Retina (tissue), 1 donor: ENCODE data around the gene NAV2.

Experiments
- DNase-seq: peaks from one replicate; pipeline ENCODE4 v3.0.0-alpha.2; 2016

NAV2 gene

DNA sequence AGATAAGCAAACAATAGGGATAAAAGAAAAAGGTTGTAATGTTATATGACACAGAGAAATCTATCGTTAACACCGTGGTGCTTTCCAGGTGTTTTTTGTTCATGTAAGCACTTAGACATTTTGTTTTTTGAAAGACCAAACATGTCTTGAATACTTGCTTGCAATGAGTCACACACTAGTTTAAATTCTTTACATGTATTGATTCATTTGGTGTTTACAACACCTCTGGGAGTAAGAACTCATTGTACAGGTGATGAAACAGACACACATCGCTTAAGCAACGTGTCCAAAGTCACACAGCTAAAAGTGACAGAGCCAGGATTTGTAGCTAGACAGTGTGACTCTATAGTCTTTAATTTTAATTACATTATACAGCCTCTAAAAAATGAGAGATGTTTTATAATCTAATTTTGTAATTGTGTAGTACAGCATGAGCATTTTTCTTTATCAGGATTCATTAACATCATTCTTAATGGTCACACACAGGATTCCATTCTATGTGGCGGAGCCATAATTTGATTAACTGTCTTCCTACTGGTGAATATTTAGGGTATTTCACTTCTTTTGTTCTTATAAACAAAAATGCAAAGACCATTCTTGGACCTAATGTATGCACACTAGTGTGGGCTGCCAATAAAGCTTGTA, 298.8 kb downstream of the NAV2 start:
- DNase-seq: no peak

GRCh38 chr11:20013346-20014066, 300.9 kb downstream of the NAV2 start:
- DNase-seq: no peak

DNA sequence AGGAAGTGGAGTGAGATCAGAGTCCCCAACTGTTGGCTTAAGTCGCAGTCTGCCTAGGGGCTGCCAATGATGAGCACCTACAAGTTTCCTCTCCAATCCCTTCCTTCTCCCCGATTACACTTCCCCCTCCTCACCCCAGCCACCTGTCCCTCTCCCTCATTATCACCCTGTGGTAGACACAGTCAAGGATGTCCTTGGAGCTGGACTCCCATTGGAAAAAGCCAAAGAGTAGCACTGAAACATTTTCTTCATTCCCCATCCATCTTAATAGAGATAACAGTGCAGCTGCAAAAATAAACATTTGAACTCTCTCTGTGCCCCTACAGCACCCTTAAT, 301.4 kb downstream of the NAV2 start:
- no peak for DNase-seq

GRCh38 chr11:20015101-20015500, 302.5 kb downstream of the NAV2 start:
- DNase-seq: no peak

- DNase-seq: no peak
Measured at GRCh38 chr11:20015529-20016427, 303.1 kb downstream of the NAV2 start.

DNA sequence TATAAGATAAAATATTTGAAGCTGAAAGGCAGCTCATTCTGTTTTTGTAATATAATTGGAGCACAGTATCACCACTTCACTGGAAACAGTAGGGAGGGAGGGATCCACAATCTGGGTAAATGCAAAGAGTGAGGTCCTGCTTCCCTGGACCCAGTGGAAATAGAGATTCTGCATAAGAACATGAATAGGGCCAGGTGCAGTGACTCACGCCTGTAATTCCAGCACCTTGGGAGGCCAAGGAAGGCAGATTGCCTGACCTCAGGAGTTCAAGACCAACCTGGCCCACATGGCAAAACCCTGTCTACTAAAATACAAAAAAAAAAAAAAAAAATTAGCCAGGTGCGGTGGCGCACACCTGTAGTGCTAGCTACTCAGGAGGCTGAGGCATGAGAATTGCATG, 303.9 kb downstream of the NAV2 start:
- no peak for DNase-seq

DNA sequence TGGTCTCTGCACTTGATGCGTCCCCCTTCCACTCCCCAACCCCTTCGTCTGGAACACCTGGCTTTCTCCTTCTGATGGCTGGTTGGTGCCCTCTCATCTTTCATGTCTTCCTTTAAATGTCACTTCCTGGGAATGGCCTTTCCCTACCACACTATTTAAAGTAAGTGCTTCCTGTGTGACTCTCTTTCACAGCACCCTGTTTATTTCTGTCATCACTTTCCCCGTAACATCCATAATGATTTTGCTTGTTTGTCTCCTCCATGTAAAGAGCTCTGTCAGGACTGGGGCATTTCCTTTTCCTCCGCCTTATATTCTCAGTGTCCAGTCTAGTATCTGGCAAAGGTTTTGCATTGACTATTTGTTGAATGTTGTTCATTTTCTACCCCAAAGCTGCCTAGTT, 304.7 kb downstream of the NAV2 start:
- no peak for DNase-seq

- no peak for DNase-seq
Measured at GRCh38 chr11:20020198-20020597, 307.6 kb downstream of the NAV2 start.

- DNase-seq: no peak
Measured at GRCh38 chr11:20020716-20021115, 308.1 kb downstream of the NAV2 start.

- DNase-seq: no peak
Measured at GRCh38 chr11:20021212-20021611, 308.6 kb downstream of the NAV2 start.

DNA sequence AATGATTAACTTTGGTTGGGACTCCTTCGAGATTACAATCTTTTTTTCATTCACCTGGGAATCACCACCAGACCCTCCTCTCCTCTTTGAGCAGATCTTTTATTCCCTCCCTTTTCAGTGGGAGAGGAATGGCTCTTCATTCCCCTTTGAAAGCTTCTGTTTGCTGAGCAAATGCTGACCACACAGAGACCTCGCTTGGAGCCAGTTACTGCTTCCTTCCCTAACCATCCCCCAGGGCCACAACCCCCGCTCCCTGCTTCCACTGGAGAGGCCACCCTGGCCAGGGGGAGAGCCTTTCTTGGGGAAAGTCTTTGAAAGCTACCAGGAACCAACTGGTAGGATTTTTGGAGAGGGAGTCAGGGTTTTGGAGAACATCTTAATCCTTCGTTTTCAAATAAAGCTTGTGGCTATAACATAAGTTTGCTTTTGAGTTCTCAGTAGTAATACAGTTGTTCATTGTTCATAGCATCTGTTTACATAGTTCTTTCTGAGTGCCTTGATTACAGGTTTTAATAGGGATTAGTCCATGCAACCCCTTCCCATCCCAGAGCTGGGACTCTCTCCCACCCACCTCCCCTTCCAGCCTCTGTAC, 309.2 kb downstream of the NAV2 start:
- no peak for DNase-seq

GRCh38 chr11:20022363-20023081, 309.9 kb downstream of the NAV2 start:
- DNase-seq: peak; percentile 64

DNA sequence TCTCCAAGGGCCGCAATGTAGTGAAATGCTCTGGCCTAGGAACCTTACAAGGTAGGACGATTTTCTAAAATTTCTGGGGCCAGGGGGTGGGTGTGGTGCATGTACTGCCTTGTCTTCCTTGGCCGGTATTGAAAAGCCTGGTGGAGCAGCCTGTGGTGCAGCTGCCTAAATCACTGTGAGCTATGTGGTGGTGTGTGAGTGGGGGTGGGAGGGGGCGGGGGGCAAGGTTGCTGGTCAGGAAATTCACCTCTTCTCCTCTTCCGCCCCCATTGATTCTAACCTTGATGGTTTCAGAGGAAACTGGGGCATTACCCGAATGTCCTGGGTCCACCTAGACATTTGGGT, 310.4 kb downstream of the NAV2 start:
- no peak for DNase-seq

- no peak for DNase-seq
Measured at GRCh38 chr11:20024172-20024935, 311.7 kb downstream of the NAV2 start.

DNA sequence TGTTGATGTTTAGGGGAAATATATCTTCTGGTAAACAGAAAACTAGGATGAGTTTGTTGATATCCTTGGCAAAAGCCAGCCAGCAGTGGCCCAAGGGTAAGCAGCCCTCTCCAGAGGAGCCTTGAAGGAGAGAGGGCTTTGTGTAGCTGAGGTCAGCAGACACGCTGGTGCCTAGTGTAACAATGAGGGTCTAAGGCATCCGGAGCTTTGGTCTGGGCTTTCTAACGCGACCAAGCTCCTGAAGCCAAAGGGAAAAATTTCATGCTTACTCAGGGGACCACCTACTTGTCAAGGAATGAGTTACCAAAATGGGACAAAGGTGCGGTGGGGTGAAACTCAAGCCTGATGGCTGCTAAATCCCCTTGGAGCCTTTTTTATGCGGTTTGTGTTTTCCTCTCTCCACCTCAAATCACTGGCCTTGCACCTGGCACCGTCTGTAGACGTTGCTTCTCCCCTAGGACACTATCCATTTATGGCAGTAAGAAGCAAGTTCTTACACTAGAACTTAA, 312.7 kb downstream of the NAV2 start:
- DNase-seq: no peak

- DNase-seq: peak; percentile 54
Measured at GRCh38 chr11:20026629-20027555, 314.3 kb downstream of the NAV2 start.

GRCh38 chr11:20027556-20028013, 314.9 kb downstream of the NAV2 start:
- no peak for DNase-seq

GRCh38 chr11:20029193-20029592, 316.6 kb downstream of the NAV2 start:
- no peak for DNase-seq

DNA sequence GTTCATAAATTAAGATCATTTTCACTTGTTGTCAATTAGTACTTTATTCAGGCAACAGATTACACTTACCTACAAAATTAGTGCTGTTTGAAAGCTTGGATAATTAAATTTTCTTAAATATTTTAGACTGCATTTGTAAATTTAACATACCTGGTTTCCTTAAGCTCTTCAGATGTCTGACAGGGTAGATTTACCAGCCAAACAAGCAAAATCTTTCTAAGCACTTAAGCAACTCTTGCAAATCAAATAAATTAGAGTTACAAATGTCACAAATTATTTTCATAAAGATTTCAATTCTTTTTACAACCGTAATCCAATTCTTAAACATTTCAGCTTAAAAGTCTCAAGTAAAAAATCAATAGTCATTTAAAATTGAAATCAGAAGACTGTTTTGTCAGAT, 317.8 kb downstream of the NAV2 start:
- DNase-seq: no peak

DNA sequence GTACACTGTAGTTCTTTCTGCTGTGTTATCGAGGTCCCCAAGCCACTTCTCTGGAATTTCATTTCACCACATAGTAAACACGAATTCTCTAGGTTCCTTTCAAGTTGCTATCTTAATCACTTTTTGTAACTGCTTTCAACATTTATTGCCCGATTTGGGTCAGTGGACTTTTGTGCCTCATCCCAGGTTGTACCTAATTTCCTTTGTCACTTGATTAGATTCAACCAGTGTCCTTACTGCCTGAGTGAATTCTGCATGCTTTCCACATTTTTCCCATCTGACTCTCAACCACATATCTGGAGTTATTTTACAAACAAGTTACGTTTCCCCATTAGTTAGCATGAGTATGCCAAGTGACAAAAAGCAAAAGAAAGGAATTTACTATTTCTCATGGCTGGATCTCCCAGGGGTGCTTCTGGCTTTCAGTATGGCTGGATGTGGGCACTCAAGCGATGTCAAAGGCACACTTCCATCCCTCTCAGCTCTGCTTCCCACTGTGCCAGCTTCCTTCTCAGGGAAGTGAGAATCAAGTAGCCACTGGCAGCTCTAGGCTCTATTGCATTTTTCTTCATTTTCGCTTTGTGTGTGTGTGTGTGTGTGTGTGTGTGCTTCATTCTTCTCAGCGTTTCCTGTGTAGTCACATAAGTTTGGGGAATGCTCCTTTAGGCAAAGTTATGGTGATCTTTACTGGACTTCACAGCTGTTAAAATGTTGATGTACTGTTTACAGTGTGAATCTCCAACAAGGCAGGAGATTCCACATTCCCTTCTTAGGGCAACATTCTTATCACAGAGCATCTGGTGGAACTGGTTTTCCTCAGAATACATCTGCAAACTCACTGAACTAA, 318.7 kb downstream of the NAV2 start:
- peak; percentile 58 for DNase-seq
